ENCODE data around the gene MTMR1.

Gene MTMR1

DNA sequence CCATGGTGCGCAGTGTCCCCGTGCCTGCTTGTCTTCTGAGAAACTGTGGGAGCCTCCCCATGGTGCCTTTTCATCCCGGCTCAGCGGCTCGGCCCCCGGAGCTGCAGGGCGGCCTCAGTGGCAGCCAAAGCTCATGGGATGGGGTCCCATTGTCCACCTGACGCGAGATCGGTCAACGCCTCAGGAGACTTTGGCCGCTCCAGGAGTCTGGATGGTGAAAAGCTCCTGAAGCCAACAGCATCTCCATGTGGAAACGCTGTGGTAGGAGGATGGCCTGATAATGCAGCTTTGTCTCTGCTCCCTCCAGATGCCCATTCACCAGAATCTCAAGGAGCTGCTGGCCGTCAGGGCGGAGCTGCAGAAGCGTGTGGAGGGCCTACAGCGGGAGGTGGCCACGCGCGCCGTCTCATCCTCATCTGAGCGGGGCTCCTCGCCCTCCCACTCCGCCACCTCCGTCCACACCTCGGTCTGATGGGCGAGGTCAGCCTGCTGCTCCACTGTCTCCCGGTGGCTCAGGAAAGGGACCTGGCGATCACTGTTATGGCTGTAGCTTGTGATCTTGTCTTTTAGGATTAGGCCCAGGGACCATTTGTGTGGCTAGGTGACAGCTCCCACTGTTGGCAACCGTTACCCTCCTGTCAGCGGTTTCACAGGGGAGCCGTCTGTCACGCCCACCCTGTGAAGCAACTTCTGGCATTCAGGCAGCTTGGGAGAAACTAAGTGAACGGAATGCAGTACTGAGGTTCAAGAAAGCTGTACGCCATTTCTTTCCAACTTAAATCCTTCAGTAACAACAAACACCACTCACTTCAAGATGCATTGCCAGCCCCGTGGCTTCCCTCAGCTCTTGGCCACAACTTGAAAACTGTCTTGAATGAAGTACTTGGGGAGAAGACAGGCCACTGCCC is 69.3 kb downstream of the MTMR1 start:
- no peak for DNase-seq (ENCODE audit: low spot score)

DNA sequence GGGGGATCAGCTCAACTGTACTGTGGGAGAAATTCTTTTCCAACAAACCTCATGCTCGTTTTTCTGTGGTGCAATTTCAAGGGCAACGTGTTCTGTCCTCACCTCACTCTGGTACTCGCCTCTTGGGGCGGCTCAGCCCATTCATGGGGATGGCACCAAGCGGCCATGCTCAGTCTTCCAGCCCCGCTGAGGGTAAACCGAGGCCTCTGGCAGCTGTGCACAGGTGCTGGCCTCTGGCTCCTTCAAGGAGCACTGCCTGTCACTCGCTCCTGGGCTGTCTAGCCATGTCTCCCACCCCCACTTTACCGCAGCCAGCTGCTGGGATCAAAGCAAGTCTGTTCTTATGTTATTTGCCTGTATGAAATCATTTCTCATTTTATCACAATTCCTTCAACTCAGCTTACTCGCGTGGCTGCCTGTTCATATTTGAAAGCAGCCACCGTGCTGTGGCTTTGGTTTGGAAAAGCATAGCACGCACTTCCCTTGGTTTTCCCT is 70.2 kb downstream of the MTMR1 start:
- DNase-seq (ENCODE audit: low spot score) = no peak

DNA sequence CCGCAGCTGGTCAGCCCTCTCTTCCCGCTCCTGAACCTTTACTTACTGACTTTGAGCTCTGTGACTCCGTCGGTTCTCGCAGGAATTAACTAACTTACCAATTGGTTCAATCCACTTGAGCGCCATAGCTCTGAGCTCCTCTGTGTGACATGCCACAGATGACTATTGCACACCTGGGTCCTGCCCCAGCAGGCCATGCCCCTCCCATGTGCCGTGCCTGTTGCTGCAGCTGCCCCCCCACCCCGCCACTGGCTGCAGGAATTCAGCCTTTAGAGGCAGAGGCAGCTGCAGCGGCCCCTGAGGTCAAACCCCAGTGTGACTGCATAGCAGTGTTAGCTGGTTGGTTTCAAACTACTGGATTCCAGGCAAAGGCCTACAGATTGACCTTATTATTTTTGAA is 70.6 kb downstream of the MTMR1 start:
- DNase-seq (ENCODE audit: low spot score) = no peak

DNA sequence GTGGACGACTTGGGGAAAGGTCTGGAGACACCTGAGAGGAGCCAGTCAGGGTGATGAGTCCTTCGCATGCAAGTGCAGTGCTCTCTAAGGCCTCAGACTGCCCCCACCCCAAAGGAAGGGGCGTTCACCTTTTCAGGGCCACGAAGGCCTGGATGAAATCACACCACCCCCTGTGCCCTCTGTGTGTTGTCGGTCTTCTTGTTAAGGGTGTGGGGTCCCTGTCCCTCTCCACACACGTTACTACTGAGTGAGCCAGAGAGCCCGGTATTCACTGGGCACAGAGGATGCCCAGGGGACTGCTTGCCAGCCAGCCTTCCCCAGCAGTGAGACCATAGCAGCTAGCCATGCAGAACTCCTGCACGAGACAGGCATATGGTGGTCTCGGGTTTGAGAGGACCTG is 72.0 kb downstream of the MTMR1 start:
- no peak for DNase-seq (ENCODE audit: low spot score)

DNA sequence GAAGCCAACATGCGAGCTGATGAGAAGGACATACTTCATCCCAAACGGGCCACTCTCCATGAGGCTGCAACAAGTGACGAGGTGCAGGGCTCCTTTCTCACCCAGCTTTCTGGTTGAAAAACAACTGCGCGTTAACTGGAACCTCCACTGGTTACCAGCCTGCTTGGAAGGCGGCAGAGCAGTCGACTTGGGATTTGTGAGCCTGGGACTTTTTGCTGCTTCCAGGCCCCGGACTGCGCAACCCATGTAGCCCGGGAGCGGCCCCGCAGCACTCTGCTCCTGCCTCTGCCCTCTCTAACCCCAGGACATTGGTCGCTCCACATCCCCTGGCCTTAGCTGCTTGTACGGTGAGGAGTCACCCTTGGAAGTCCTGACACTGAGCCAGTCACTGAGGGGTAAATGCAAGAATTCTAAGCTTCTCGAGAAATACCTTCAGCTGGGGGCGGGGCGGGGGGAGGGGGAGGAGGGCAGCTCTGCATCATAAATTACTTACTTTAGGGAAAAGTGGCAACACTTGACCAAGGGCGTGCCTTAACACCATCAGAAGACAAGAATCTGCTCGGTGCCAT is 72.7 kb downstream of the MTMR1 start:
- no peak for DNase-seq (ENCODE audit: low spot score)

DNA sequence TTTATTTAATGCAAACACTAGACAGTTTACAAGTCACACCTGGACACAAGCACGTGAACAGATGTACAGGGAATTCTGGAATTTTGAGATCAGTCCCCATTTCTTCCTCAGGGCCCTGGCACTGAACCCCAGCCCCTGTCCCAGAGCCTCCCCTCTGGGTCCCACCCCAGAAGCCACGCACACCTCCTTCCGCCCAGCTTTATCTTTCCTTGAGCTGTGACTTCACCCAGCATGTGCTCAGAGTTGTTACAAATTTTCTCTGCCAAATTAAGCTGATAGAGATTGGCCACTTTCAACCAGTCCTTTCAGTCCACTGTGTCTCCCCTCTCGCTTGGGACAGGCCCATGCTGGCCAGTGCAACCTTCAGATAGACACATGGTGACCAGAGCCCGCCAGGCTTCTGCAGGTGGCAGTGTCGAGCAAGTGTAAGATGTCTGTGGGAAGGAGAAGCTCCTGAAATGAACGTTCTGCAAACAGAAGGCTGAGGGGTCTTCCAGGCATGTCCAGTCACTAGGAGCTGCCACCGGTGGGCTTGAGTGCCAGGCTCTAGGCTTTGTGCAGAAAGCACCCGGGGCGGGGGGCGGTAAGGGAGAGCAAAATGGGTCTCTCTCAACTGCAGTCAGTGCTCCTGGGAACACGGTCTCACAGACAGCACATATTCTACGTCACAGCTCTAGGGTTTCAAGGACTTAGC is 73.3 kb downstream of the MTMR1 start:
- DNase-seq (ENCODE audit: low spot score) = no peak

DNA sequence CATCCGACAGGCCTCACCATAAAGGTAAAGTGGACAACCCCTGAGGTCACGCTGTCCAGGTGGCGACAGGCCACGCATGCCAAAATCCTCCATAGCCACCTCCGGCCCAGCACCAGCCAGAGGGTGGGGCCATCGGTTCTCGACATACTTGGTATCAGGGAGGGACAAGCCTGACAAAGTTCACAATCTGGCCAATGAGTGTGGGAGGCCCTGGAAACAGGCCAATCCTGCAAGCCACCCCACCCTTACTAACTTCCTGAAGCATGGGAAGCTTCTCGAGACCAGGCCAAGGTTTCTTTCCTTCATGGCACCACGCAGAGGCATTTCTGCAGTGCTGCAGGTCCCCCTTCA is 73.8 kb downstream of the MTMR1 start:
- no peak for DNase-seq (ENCODE audit: low spot score)

DNA sequence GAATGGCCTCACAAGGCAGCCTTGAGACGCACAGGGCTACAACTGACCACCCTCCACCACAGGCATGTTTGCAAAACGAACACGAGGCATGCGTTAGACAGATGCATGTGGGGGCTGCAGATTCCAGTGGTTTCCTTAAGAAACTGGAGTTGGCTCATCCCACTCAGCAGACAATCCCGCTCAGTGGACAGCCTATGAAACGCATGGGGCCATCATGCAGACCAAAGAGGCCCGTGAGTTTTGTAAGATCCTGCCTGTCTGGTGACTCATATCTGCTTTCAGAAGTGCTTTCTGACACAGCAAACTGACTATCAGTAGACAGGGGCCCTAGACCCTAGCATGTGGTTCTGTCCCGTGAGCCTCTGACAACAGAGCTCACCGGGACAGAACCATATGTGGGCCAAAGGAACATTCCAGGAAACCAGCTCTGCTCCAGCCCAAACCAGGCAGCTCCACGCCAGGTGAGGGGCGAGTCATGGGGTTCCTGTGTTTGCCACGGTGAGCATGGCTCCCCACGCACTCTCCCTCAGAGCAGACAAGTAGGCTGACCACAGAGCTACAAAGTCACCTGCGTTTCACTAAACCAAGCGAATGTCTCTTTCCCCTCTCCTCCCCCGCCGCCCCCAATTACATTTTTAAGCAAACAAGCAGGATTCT is 74.4 kb downstream of the MTMR1 start:
- peak; percentile 75 for DNase-seq (ENCODE audit: low spot score)

DNA sequence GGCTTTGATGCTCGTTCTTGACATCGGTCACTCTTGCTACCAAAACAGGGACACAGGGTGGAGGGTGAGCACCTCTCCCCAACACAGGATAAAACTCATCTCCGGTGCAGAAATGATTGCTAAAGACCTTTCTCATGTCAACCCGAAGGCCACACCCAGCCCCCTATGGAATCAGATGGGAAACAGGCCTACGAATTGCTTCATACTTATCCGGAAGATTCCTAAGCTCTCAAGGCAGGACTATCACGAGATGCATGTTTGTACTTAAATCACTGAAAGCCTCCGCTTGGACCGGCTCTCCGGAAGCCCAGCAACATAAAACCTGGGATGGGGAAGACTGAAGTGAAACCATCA is 74.9 kb downstream of the MTMR1 start:
- no peak for DNase-seq (ENCODE audit: low spot score)

DNA sequence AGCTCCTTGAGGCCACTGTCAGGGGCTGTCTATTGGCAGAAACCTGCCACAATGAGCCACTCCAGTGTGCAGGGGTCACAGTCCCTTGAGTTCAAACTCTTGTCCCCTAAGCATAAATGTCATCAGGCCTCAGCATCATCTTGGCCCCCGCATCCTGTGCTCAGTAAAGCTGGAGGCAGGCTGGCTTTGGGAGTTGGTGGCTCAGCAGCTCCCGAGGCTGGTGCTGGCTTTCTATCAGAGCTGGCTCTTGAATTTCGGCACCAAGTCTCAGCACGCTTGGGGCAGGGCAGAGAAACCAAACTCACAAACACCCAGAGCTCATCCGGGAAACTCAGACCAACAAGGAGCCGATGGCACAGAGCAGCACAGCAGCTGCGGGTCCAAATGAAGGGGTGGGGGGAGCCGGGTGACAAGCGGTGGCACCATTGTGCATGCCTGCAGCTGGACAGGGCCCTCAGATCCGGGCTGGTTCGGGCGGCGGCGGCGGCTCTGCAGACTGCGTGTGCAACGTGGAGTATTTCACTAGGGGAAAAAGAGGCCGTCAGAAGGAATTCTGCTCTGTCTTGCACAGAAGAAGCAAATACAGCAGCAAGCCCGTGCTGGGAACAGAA is 75.5 kb downstream of the MTMR1 start:
- no peak for DNase-seq (ENCODE audit: low spot score)

DNA sequence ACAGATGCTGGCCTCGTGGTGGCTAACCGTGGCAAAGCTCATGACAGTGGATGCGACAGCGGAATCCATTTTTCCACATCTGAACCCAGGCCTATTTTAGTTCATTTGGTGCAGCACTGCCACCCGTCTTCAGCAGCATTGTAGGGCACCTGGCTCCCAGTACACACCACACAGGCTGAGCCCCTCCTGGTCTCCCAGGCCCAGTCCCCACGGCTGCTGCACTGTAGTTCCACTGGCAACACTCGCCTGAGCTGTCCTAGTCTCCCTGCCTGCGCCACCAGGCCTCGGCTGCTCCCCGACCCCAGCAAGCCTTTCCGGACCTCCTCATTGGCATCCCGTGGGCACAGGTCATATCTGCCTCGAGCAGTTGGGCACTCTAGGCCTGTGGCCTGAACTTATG is 76.2 kb downstream of the MTMR1 start:
- DNase-seq (ENCODE audit: low spot score) = no peak

DNA sequence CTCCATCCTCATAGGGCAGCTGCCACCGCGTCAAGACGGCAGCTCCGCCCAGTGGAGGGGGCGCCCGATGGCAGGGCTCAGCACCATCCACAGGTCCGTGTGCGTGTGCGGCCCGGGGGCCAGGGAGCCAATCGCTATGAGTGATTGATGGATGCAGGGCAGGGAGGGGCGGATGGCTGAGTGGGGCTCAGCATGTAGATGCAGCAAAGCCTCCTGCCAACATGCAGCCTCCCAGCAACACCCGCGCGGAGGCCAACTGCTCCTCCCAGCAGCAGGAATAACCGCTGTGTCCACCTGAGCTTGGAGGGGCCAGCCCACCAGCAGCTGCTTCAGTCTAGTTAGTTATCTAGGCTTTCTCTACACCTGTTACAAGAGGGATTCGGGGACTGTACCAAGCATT is 77.4 kb downstream of the MTMR1 start:
- DNase-seq (ENCODE audit: low spot score) = no peak

DNA sequence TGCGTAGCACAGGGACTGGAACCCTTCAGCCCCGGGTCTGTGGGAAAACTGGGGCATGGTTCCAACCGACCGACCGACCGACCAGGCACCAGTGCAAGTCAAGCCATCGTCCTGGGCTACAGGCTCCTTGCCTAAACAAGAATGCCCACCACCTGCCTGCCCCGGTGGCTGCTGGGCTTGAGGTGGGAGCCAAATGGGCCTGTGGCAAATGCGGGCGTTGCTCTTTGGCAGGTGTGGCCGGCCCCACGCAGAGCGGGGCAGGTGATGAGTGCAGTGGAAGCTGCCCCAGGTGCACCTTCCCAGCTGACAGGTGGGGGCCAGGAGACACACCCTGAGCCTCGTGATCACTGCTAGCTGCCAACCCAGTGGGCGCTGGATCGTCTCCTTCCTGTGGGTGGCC is 77.9 kb downstream of the MTMR1 start:
- DNase-seq (ENCODE audit: low spot score) = no peak

DNA sequence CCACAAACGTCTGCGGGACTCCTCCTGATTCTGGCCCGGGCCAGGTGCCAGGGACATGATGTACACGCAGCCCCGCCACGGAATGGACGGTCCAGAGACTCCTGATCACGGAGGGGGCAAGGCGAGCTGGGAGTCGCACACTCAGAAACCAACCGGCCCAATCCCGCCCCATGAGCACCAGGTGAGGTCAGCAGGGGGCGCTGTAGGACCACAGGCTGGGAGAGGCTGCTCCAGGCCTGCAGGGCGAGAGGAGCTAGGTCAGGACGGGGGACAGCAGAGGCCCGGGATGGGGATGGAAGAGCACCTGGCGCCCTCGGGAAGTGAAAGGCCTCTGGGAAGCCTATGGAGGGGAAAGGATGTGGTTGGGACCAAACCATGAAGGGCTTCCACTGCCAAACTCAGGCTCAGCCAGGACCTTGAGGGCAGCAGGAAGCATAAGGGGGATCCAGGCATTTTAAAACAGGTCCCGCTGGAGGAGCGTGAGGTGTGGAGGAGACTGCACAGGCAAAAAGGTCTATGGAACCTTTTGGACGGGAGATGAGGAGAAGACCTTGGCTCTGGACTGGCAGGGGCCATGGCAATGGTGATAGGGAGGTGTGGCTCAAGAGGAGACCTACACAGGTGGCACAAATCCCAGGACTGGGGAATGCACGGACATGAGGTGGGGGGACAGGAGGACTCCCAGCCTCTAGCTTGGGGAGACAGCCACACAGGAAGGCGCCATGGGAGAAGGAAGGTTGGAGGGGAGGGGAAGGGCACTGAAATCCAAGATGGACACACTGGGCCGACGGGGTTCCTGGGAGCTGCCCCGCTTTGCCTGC is 79.2 kb downstream of the MTMR1 start:
- peak; percentile 79 for DNase-seq (ENCODE audit: low spot score)

DNA sequence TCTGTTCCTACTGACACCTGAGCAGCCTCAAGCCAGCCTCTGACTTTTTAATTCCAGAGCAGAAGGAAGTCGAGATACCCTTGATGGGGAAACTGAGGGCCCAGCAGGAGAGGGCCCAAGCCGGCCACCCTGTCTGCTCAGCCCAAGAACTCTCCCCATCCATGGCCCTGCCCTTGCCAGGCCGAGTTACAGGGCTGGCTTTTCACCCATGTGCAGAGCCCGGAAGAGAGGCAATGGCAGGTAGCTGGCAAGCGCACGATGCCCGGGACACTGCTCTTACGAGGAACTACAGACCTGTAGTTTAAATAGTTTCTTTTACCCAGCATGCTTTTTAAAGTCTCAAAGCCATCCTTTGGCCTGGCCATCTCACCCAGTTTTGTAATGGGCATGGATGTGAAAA is 79.9 kb downstream of the MTMR1 start:
- no peak for DNase-seq (ENCODE audit: low spot score)

DNA sequence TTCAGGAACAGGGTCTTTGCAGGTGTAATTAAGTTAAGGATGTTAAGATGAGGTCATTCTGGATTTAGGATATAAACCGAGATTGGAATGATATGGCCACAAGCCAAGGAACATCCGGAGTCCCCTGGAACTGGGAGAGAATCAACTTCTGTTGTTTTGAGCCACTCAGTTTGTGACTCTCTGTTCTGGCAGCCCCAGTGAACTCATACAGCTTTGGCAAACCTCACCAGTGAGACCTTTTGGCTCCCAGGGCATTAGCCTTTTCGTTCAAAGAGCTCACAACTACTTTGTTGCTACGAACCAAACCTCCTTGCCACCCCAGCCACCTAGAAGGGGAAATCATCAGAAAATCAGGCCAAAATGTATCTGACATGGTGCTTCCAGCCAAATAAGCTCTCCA is 80.4 kb downstream of the MTMR1 start:
- no peak for DNase-seq (ENCODE audit: low spot score)

DNA sequence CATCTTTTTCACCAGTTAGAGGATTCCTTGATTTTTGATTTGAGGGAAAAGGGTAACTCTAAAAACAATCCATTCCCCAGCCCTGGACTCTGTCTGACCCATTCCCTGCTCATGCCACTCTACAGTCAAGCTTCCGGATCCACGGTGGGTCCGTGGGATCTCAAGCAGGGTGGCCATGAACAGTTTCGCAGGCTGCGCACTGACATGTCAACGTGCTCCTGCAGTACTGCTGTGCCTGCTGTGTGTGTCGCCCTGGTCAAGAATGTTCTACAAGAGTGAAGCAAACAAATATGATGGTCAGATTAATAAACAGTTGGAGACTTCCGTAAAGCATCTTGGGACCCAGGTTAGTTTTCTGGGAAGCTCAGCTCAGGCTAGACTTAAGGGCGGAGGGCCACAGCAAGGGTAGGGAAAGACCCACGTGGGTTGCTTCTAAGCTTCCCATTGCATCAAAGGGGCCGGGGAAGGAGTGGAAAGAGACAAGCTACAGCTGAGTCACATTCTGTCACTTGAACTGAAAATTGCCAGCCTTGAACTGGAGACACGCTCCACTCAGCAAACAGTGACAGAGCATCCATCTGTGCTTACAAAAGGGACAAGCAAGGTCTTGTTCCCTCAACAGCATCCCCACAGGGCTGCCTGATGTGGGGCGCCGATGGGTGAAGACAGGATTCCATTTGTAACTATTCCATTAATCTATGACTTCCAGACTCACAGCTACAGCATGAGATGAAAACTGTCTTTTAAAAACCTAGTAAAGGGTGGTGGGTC is 81.8 kb downstream of the MTMR1 start:
- no peak for DNase-seq (ENCODE audit: low spot score)

DNA sequence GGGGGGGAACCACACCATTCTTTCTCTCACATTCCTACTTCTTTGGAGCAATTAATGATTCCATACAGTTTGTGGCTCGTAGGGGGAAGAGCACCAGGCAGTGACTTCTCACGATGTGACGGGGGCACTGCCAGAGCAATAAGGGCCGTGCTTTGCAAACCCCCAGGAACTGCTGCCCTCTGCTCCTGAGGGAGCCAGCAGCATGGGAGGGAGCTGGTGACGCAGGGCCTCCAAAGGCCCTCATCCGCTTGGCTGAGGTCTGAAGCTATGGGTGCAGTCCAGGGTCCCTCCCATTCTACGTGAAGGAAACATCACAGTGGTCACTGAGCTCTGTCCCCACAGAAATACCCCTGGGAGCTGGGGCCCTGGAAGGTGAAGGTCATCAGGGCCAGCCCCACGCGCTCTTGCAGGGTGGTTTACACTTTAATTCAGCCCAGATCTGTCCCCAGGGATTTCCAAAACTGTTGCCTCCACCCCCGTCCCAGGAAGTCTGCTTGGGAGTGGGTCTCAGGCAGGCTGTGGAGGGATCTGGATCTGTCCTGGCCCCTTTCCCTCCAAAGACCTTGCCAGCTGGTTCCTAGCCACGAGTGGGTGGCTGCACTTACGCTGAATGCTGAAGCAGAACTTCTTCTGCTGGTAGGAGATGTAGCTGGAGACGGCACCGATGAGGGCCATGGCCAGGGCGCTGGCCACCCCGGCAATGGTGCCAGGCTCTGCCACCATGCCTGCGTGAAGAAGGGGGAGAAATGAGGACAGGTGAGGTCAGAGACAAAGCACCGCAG is 82.6 kb downstream of the MTMR1 start:
- no peak for DNase-seq (ENCODE audit: low spot score)

DNA sequence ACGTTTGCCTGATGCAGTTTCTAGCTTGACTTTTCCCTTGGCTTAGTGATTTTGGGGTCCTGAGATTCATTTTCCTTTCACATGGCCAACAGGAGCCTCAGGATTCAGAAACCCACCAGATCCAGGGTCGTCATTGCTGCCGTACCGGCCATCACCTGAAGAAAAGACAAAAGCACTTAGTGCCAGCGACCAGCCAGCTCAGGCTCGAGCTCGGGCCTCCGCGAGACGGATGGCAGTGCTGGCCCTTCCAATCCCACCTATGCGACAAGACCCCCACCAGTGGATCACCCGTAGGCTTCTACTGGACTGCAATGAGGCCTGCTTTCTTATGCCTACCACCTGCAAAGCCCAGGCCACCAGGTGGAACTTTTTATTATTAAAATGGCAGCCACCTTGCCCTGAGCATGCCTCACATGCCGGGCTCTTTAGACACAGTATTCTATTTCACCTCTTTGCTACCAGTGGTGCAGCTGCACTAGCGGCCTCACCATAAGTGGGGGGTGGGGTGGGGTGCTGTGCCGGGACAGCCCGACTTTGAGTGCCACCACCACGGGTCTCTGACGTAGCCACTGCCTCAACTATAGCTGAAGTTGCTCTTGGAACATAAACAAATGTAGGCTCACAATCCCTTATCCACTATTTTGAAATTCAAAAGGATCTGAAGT is 84.3 kb downstream of the MTMR1 start:
- DNase-seq (ENCODE audit: low spot score) = no peak

Data from AG08396 (cell line).